BE2C (cell line): ENCODE measurements around the gene ANKRD17.
"Not testable (repeated sequence)": the region's sequence is repeated elsewhere in the genome, so short reads cannot be mapped to it uniquely, and the experiment has no call there.

Source experiments
- DNase-seq: peaks from one replicate; pipeline ENCODE4 v3.0.0-alpha.2; 2020
- H3K27me3 ChIP-seq: fragments of 250-450 bp; sonication (Bioruptor Pico); 2 replicates; pipeline ENCODE4 v1.5.1; 2020; ENCODE audit warnings: mild to moderate bottlenecking
- H3K36me3 ChIP-seq: fragments of 250-450 bp; sonication (Bioruptor Pico); 2 replicates; pipeline ENCODE4 v1.5.1; 2020; ENCODE audit warnings: mild to moderate bottlenecking
- H3K4me1 ChIP-seq: fragments of 250-450 bp; sonication (Bioruptor Pico); 2 replicates; pipeline ENCODE4 v1.5.1; 2020
- H3K4me3 ChIP-seq: 2 replicates; pipeline ENCODE4 v1.5.1; 2011; ENCODE audit warnings: low read depth, low read length
- H3K9me3 ChIP-seq: fragments of 250-450 bp; sonication (Bioruptor Pico); 2 replicates; pipeline ENCODE4 v1.5.1; 2020
- TF ChIP-seq, protein P1 (sequence below): IDR thresholded peaks from 2 replicates; pipeline ENCODE4 v1.5.1; 2012; ENCODE audit warnings: mild to moderate bottlenecking, low read depth, low read length

ANKRD17 gene

GRCh38 chr4:73212982-73213730, 45.4 kb downstream of the ANKRD17 start:
- Histone ChIP-seq H3K4me3 (no peak overlapping the region), H3K27me3 (no peaks in the 10 kb centered on the region), H3K4me1 (no peaks in the 10 kb centered on the region), H3K9me3 (no peaks in the 10 kb centered on the region; the same call in 1 of the 2 replicates), H3K36me3 (peaks cover 19% of the 10 kb centered on the region)
- TF ChIP-seq, protein P1, sequence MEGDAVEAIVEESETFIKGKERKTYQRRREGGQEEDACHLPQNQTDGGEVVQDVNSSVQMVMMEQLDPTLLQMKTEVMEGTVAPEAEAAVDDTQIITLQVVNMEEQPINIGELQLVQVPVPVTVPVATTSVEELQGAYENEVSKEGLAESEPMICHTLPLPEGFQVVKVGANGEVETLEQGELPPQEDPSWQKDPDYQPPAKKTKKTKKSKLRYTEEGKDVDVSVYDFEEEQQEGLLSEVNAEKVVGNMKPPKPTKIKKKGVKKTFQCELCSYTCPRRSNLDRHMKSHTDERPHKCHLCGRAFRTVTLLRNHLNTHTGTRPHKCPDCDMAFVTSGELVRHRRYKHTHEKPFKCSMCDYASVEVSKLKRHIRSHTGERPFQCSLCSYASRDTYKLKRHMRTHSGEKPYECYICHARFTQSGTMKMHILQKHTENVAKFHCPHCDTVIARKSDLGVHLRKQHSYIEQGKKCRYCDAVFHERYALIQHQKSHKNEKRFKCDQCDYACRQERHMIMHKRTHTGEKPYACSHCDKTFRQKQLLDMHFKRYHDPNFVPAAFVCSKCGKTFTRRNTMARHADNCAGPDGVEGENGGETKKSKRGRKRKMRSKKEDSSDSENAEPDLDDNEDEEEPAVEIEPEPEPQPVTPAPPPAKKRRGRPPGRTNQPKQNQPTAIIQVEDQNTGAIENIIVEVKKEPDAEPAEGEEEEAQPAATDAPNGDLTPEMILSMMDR: no peak
- no peak for DNase-seq

DNA sequence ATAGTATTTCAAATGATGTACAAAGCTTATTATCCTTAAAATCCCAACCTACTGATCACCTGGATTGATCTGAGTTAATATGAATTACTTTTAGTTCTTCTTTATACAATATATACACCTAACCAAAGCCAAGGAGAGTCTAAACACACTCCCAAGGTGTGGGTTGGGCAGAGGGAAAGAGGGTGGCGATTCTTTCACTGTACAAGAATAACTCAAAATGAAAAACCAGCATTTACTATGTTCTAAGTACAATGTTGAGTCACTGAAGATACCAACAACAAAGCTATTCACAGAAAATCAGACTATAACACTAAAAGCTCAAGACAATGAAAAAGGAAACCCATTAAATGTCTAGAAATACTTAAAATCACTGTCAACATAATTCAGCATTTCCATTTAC, 46.6 kb downstream of the ANKRD17 start:
- no peaks in the 10 kb centered on the region; the same call in 1 of the 2 replicates for H3K9me3 ChIP-seq
- H3K27me3 ChIP-seq: no peaks in the 10 kb centered on the region
- peaks cover 19% of the 10 kb centered on the region for H3K36me3 ChIP-seq
- TF ChIP-seq, protein P1: no peak
- DNase-seq: no peak
- no peaks in the 10 kb centered on the region for H3K4me1 ChIP-seq
- H3K4me3 ChIP-seq: no peak overlapping the region

GRCh38 chr4:73208376-73208775, 50.2 kb downstream of the ANKRD17 start:
- H3K4me1 ChIP-seq: no peaks in the 10 kb centered on the region
- TF ChIP-seq, protein P1: no peak
- peaks cover 16% of the 10 kb centered on the region for H3K36me3 ChIP-seq
- H3K27me3 ChIP-seq: no peaks in the 10 kb centered on the region
- no peaks in the 10 kb centered on the region; the same call in 1 of the 2 replicates for H3K9me3 ChIP-seq
- DNase-seq: no peak
- H3K4me3 ChIP-seq: no peak overlapping the region

GRCh38 chr4:73206236-73206635, 52.4 kb downstream of the ANKRD17 start:
- Histone ChIP-seq H3K27me3 (no peaks in the 10 kb centered on the region), H3K9me3 (no peaks in the 10 kb centered on the region; the same call in 1 of the 2 replicates), H3K36me3 (peaks cover 5% of the 10 kb centered on the region), H3K4me1 (no peaks in the 10 kb centered on the region), H3K4me3 (no peak overlapping the region)
- TF ChIP-seq, protein P1: no peak
- DNase-seq: no peak

DNA sequence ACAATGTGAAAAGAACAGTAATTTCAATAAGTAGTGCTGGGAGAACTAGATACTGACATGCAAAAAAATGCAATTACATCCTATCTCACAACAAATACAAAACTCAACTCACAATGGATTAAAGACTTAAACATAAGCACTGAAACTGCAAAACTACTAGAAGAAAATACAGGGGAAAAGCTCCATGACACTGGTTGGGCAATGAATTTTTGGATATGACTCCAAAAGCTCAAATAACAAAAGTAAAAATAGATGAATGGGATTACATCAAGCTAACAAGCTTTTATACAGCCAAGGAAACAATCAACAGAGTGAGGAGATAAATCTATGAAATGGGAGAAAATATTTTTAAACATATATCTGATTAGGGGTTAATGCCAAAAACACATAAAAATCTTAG, 53.1 kb downstream of the ANKRD17 start:
- Histone ChIP-seq H3K9me3 (no peaks in the 10 kb centered on the region; the same call in 1 of the 2 replicates), H3K4me1 (no peaks in the 10 kb centered on the region), H3K4me3 (no peak overlapping the region), H3K27me3 (no peaks in the 10 kb centered on the region), H3K36me3 (peaks cover 5% of the 10 kb centered on the region)
- TF ChIP-seq, protein P1: no peak
- no peak for DNase-seq

GRCh38 chr4:73203976-73204375, 54.6 kb downstream of the ANKRD17 start:
- not testable (repeated sequence) for H3K4me1 ChIP-seq, DNase-seq, H3K9me3 ChIP-seq, H3K4me3 ChIP-seq, H3K36me3 ChIP-seq, H3K27me3 ChIP-seq
